Thyroid gland (tissue), 4 donors: ENCODE measurements around the gene CCN5. TPM values are rescaled to one million over a fixed set of nuclear protein-coding genes. Genes with fewer than 3 reads are reported as not detected.
A peak's percentile ranks its signal among the peaks of the same experiment; 100 is the strongest.

ENCODE experiments used
- DNase-seq, 2 donors: peaks; one replicate each; pipeline ENCODE4 v3.0.0-alpha.2; 2019
- H3K27ac ChIP-seq, 3 donors: fragments of 200-600 bp; sonication (generic); 1 replicate in 2 of 3; 2 replicates in 1 of 3; pipeline ENCODE4 v1.5.1; 2016 to 2019; ENCODE audit warnings: mild to moderate bottlenecking in 1 of 3, moderate library complexity in 1 of 3
- H3K27me3 ChIP-seq: fragments of 200-600 bp; sonication (generic); one replicate; pipeline ENCODE4 v1.5.1; 2019
- H3K36me3 ChIP-seq, 2 donors: fragments of 200-600 bp; sonication (generic); one replicate each; pipeline ENCODE4 v1.5.1; 2016 to 2019
- H3K4me1 ChIP-seq, 2 donors: fragments of 200-600 bp; sonication (generic); one replicate each; pipeline ENCODE4 v1.5.1; 2017 to 2019
- H3K4me3 ChIP-seq, 3 donors: fragments of 200-600 bp; sonication (generic); replicated peaks in 1 of 3; 1 replicate in 2 of 3; 2 replicates in 1 of 3; pipeline ENCODE4 v1.5.1; 2016; ENCODE audit warnings: mild to moderate bottlenecking in 1 of 3
- H3K9me3 ChIP-seq: fragments of 200-600 bp; sonication (generic); one replicate; pipeline ENCODE4 v1.5.1; 2017
- POLR2A ChIP-seq, 2 donors: fragments of 450-650 bp; IDR thresholded peaks; one replicate each; pipeline ENCODE4 v1.6.1; 2017; ENCODE audit warnings: antibody characterized with exemption in 2 of 2, mild to moderate bottlenecking in 2 of 2, moderate library complexity in 1 of 2
- WGBS, 2 donors: methylation state at CpG; one replicate each; pipeline ENCODE4 v1.1.5; 2017; 5-methylcytosine and 5-hydroxymethylcytosine counted together
- intact Hi-C: fragments of 100-400 bp; cut with DNase I; formaldehyde crosslinking; loops from one replicate; pipeline ENCODE4 v1.15.1; 2023
- total RNA-seq, 4 donors: library from RNA; depleted of rRNA; stranded (reverse); fragments of >200 nt; gene quantifications; one replicate each; pipeline ENCODE4 v1.2.3, GENCODE V29; 2016
- TF ChIP-seq, protein P1 (sequence below), 6 experiments: fragments of 200-600 bp in 3 of 6; fragments of 450-650 bp in 3 of 6; sonication (generic) in 3 of 6; IDR thresholded peaks; one replicate each; pipeline ENCODE4 v1.5.1; 2016 to 2019; ENCODE audit warnings: antibody characterized with exemption in 6 of 6, mild to moderate bottlenecking in 2 of 6, inconsistent platforms in 1 of 6, moderate library complexity in 1 of 6

CCN5 gene
- total RNA-seq, 4 donors from 2014 or later, result 4.7 to 47.6 (median 26.6) TPM

DNA sequence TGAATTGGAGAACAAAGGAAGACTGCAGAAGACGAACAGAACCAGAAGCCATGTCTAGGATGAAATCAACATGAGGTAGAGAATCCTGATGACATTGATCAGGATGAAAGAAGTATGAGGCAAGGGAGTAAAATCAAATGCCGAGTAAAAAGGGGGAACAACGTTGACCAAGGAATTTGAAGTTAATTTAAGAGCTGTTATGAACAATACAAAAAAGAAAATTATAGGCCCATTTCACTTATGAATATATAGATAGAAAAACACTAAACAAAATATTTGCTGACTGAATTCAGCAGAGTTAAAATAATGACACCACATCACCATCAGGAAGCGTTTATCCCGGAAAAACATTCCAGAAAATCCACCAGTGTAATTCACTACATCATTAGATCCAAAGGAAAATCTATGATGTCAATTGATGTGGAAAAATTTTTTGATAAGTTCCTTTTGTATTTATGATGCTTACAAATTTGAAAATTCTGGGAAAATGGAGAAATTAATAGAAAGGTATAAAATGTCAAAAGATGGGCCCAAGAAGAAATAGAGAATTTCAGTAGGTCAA, 8.1 kb upstream of the CCN5 start:
- no peak for TF ChIP-seq POLR2A (IDR thresholded peaks at IDR 0.05)
- TF ChIP-seq, protein P1, sequence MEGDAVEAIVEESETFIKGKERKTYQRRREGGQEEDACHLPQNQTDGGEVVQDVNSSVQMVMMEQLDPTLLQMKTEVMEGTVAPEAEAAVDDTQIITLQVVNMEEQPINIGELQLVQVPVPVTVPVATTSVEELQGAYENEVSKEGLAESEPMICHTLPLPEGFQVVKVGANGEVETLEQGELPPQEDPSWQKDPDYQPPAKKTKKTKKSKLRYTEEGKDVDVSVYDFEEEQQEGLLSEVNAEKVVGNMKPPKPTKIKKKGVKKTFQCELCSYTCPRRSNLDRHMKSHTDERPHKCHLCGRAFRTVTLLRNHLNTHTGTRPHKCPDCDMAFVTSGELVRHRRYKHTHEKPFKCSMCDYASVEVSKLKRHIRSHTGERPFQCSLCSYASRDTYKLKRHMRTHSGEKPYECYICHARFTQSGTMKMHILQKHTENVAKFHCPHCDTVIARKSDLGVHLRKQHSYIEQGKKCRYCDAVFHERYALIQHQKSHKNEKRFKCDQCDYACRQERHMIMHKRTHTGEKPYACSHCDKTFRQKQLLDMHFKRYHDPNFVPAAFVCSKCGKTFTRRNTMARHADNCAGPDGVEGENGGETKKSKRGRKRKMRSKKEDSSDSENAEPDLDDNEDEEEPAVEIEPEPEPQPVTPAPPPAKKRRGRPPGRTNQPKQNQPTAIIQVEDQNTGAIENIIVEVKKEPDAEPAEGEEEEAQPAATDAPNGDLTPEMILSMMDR (IDR thresholded peaks at IDR 0.05), result no peak
- Histone ChIP-seq H3K27me3 (no peaks in the 10 kb centered on the region), H3K4me1 (peaks cover 0 to 22% of the 10 kb centered on the region in 2 donors), H3K36me3 (no peaks in the 10 kb centered on the region), H3K9me3 (no peaks in the 10 kb centered on the region), H3K4me3 (no peak overlapping the region), H3K27ac (no peak overlapping the region)
- intact Hi-C loops, result no loop called here
- no peak for DNase-seq
- WGBS, 2 donors, result 88 to 94% methylated on average over 5 of the region's 5 CpGs

DNA sequence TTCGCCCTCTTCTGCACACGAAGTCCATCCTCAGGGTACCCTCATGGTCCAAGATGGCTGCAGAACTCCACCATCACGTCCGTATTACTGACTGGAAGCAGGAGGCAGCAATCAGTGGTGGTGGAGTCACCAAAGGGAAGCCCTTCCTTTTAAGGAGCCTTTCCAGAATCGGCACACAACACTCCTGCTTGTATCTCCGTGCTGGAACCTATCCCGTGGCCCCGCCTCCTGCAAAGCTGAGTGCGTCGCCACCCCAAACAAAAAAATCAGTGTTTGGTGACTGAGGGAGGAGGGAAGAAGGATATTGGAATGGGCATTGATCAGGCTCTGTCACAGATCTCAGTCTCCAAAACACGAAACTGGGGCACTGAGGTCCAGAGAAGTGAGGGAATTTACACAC, 5.8 kb upstream of the CCN5 start:
- DNase-seq, result no peak
- TF ChIP-seq, protein P1 (IDR thresholded peaks at IDR 0.05), result no peak
- TF ChIP-seq POLR2A (IDR thresholded peaks at IDR 0.05), result no peak
- Histone ChIP-seq H3K4me1 (peaks cover 3 to 12% of the 10 kb centered on the region in 2 donors), H3K36me3 (no peaks in the 10 kb centered on the region), H3K27me3 (no peaks in the 10 kb centered on the region), H3K27ac (no peak overlapping the region), H3K9me3 (no peaks in the 10 kb centered on the region), H3K4me3 (no peak overlapping the region)
- intact Hi-C loops, result no loop called here
- 84 to 86% methylated on average over 11 of the region's 11 CpGs for WGBS, 2 donors

DNA sequence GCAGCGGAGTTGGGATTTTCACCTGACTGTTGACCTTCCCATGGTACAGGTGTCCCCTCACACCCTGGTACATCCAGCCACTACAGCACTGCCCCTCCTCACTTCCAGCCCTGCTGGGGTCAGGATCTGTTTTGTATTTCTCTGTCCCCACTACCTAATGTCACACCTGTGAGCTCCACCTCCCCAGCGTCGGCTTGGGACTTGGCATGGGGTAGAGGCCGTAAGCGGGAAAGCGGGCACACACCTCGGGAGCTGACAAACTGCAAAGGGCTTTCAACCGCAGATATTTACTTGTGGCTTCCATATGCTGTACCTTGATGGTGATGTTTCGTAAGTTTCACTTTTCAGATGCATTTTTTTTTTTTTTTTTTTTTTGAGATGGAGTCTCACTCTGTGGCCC, 5.4 kb upstream of the CCN5 start:
- WGBS, 2 donors, result 92 to 94% methylated on average over 9 of the region's 9 CpGs
- Histone ChIP-seq H3K27me3 (no peaks in the 10 kb centered on the region), H3K4me3 (no peak overlapping the region), H3K9me3 (no peaks in the 10 kb centered on the region), H3K36me3 (no peaks in the 10 kb centered on the region), H3K27ac (no peak overlapping the region), H3K4me1 (peaks cover 7 to 16% of the 10 kb centered on the region in 2 donors)
- DNase-seq, result no peak
- TF ChIP-seq POLR2A (IDR thresholded peaks at IDR 0.05), result no peak
- TF ChIP-seq, protein P1 (IDR thresholded peaks at IDR 0.05), result no peak
- intact Hi-C loops, result no loop called here

DNA sequence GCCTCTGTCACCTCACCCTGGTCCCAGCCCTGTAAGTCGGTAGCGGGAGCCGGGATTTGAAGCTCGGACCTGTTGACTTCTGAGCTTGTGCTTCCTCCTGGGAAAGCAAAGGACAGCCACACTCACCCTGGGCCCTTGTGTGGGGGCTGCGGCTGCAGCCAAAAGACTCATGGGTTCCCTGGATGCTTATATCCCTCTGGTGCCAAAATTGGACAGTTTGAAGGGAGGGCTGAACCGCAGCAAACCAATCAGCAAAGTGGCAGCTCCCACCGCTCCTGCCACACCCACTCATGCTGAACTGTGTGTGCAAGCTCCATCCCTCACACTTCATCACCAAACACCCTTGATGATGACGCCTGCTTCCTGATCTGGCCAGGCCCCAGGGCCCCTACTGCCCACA, 3.9 kb upstream of the CCN5 start:
- intact Hi-C loops, result no loop called here
- DNase-seq, result no peak
- WGBS, 2 donors, result 86 to 92% methylated on average over 8 of the region's 8 CpGs
- no peaks in the 10 kb centered on the region for H3K36me3 ChIP-seq
- TF ChIP-seq POLR2A (IDR thresholded peaks at IDR 0.05), result no peak
- TF ChIP-seq, protein P1 (IDR thresholded peaks at IDR 0.05), result no peak
- peaks cover 9 to 17% of the 10 kb centered on the region in 2 donors for H3K4me1 ChIP-seq
- no peak overlapping the region for H3K27ac ChIP-seq
- no peaks in the 10 kb centered on the region for H3K9me3 ChIP-seq
- no peak overlapping the region for H3K4me3 ChIP-seq
- no peaks in the 10 kb centered on the region for H3K27me3 ChIP-seq

DNA sequence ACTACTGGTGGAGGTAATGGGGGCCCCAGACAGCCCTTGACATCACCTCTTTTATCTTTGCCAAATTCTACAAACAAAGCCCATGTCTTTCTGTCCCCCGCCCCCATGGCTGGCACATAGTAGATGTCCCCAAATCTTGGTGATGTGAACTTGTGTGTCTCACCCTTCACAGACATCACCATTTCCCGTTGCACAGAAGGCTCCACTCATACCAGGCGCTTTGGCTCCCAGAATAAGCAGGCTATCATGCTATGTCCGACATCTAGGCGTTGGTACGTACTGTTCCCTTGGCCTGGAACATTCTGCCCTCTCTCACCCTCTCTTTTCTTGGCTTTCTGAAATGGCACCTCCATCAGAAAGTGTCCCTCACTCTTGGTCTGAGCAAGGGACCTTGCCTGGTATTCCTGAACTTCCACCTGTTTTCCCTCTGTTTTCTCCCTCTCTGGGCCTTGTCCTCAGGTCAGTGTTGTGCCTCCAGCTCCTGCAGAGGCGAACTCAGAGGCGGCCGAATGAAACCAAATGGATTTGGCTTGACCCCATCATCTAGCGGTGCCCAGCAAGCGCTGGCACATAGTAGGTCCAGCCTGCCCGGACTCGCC, 968 bp upstream of the CCN5 start:
- H3K4me3 ChIP-seq, result no peak overlapping the region
- no peaks in the 10 kb centered on the region for H3K27me3 ChIP-seq
- peak in 1 of 2 donors; percentile 22 for DNase-seq
- no peaks in the 10 kb centered on the region for H3K9me3 ChIP-seq
- TF ChIP-seq, protein P1 (IDR thresholded peaks at IDR 0.05), result no peak
- no peak for TF ChIP-seq POLR2A (IDR thresholded peaks at IDR 0.05)
- no peaks in the 10 kb centered on the region for H3K36me3 ChIP-seq
- intact Hi-C loops, result no loop called here
- peak overlapping the region in 2 of 3 donors; percentile 30 to 49 for H3K27ac ChIP-seq
- H3K4me1 ChIP-seq, result peaks cover 9 to 11% of the 10 kb centered on the region in 2 donors
- 60 to 68% methylated on average over 13 of the region's 13 CpGs for WGBS, 2 donors
